Measurements from ENCODE around the gene IGIP. TPM values are rescaled to one million over a fixed set of nuclear protein-coding genes. Genes with fewer than 3 reads are reported as not detected.

IGIP gene
- polyA plus RNA-seq, 1 donor (not counting 4 experiments of a cell fraction or from before 2014, with no cell fraction given), result 1.5 TPM

DNA sequence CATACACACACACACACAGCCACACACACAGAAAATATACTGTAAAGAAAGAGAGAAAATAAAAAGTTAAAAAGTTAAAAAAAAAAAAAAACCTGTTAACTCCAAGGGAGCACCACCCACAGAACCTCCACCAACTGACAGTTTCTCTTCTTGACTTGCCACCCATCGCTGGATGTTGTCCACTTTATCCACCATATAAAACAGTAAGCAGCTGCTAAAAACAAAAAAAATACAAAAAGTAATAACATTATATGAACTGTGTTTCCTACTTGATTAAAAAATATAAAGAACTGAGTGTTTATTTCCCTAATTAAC lies 10.6 kb upstream of the IGIP start:
- Histone ChIP-seq H2AFZ (ENCODE audit: control insufficient read depth, low read length) (no peak overlapping the region), H3K4me3 (ENCODE audit: control insufficient read depth in 2 of 3, extremely low read depth in 1 of 3, insufficient read depth in 2 of 3, low read depth in 1 of 3, low read length in 3 of 3) (peak overlapping the region; percentile 58 to 80 (median 62)), H4K20me1 (ENCODE audit: control insufficient read depth, extremely low read depth, insufficient read depth, low read length) (no peaks in the 10 kb centered on the region), H3K27me3 (ENCODE audit: control insufficient read depth, extremely low read depth, insufficient read depth, low read length) (no peaks in the 10 kb centered on the region), H3K4me1 (ENCODE audit: control insufficient read depth, extremely low read depth, insufficient read depth, low read length) (peaks cover 11% of the 10 kb centered on the region), H3K4me2 (ENCODE audit: control insufficient read depth, extremely low read depth, insufficient read depth, low read depth, low read length) (peak overlapping the region; percentile 79), H3K79me2 (ENCODE audit: control insufficient read depth, insufficient read depth, low read length) (peaks cover 72% of the 10 kb centered on the region), H3K27ac (ENCODE audit: control insufficient read depth, insufficient read depth, low read length) (peak overlapping the region; percentile 35), H3K9ac (ENCODE audit: control insufficient read depth, extremely low read depth, insufficient read depth, low read length) (peak overlapping the region; percentile 83), H3K36me3 (ENCODE audit: control insufficient read depth in 2 of 2, extremely low read depth in 1 of 2, insufficient read depth in 2 of 2, low read length in 2 of 2) (no peaks in the 10 kb centered on the region), H3K9me1 (ENCODE audit: control insufficient read depth, extremely low read depth, insufficient read depth, low read length) (no peaks in the 10 kb centered on the region), H3K9me3 (ENCODE audit: control insufficient read depth, low read depth, low read length) (no peaks in the 10 kb centered on the region)
- TF ChIP-seq, protein P1, sequence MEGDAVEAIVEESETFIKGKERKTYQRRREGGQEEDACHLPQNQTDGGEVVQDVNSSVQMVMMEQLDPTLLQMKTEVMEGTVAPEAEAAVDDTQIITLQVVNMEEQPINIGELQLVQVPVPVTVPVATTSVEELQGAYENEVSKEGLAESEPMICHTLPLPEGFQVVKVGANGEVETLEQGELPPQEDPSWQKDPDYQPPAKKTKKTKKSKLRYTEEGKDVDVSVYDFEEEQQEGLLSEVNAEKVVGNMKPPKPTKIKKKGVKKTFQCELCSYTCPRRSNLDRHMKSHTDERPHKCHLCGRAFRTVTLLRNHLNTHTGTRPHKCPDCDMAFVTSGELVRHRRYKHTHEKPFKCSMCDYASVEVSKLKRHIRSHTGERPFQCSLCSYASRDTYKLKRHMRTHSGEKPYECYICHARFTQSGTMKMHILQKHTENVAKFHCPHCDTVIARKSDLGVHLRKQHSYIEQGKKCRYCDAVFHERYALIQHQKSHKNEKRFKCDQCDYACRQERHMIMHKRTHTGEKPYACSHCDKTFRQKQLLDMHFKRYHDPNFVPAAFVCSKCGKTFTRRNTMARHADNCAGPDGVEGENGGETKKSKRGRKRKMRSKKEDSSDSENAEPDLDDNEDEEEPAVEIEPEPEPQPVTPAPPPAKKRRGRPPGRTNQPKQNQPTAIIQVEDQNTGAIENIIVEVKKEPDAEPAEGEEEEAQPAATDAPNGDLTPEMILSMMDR (optimal IDR thresholded peaks at IDR 0.05 in 1 of 3, IDR thresholded peaks at IDR 0.05 in 1 of 3, conservative IDR thresholded peaks at IDR 0.05 in 1 of 3; ENCODE audit: extremely low read depth in 1 of 3, insufficient read depth in 2 of 3, low read length in 3 of 3), result no peak
- FAIRE-seq, result no peak
- dilution Hi-C loops (cut with MboI; ENCODE audit: extremely low pct_ligation_motif_present, low sequenced_read_pairs), result no loop called here
- DNase-seq (ENCODE audit: low read depth, low spot score), result no peak

DNA sequence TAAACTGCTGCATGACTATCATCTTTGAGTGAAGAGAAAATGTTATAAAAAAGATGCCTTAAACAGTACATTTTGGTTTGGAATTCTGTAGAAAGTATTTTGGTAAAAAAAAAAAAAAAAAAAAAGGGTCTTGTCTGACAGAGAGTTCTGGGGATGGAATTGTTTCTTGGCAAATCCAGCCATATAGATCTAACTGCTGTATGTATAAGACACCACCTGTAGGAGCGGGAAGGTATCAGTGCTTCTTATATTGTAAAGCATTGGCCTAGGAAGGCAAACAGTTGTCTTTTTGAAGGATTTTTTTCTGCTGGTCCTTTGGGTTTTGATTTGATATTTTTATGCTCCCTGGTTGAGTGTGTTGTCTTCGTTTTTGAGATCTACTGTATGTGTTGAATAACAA lies 9.0 kb upstream of the IGIP start:
- peaks cover 60% of the 10 kb centered on the region for H3K79me2 ChIP-seq (ENCODE audit: control insufficient read depth, insufficient read depth, low read length)
- H3K27ac ChIP-seq (ENCODE audit: control insufficient read depth, insufficient read depth, low read length), result no peak overlapping the region
- DNase-seq (ENCODE audit: low read depth, low spot score) (no peak), FAIRE-seq (no peak)
- no peaks in the 10 kb centered on the region for H4K20me1 ChIP-seq (ENCODE audit: control insufficient read depth, extremely low read depth, insufficient read depth, low read length)
- no peak overlapping the region for H2AFZ ChIP-seq (ENCODE audit: control insufficient read depth, low read length)
- H3K9me3 ChIP-seq (ENCODE audit: control insufficient read depth, low read depth, low read length), result no peaks in the 10 kb centered on the region
- no peak overlapping the region for H3K9ac ChIP-seq (ENCODE audit: control insufficient read depth, extremely low read depth, insufficient read depth, low read length)
- no peaks in the 10 kb centered on the region for H3K36me3 ChIP-seq (ENCODE audit: control insufficient read depth in 2 of 2, extremely low read depth in 1 of 2, insufficient read depth in 2 of 2, low read length in 2 of 2)
- no peaks in the 10 kb centered on the region for H3K9me1 ChIP-seq (ENCODE audit: control insufficient read depth, extremely low read depth, insufficient read depth, low read length)
- peaks cover 11% of the 10 kb centered on the region for H3K4me1 ChIP-seq (ENCODE audit: control insufficient read depth, extremely low read depth, insufficient read depth, low read length)
- no peak for TF ChIP-seq EZH2 (IDR thresholded peaks at IDR 0.05; ENCODE audit: low read length)
- TF ChIP-seq, protein P1 (optimal IDR thresholded peaks at IDR 0.05 in 1 of 3, IDR thresholded peaks at IDR 0.05 in 1 of 3, conservative IDR thresholded peaks at IDR 0.05 in 1 of 3; ENCODE audit: extremely low read depth in 1 of 3, insufficient read depth in 2 of 3, low read length in 3 of 3), result peak in 2 of 3 experiments; percentile 20 to 23
- dilution Hi-C loops (cut with MboI; ENCODE audit: extremely low pct_ligation_motif_present, low sequenced_read_pairs), result no loop called here
- H3K27me3 ChIP-seq (ENCODE audit: control insufficient read depth, extremely low read depth, insufficient read depth, low read length), result no peaks in the 10 kb centered on the region
- no peak overlapping the region for H3K4me3 ChIP-seq (ENCODE audit: control insufficient read depth in 2 of 3, extremely low read depth in 1 of 3, insufficient read depth in 2 of 3, low read depth in 1 of 3, low read length in 3 of 3)
- peak overlapping the region; percentile 79 for H3K4me2 ChIP-seq (ENCODE audit: control insufficient read depth, extremely low read depth, insufficient read depth, low read depth, low read length)
